Stimulated activated CD4-positive, alpha-beta T cell treated with anti-CD3 and anti-CD28 coated beads, Interleukin-4, amount 100 ng/mL, for 4 hours (primary cell): Measurements from ENCODE around the gene ANAPC16.
"Not testable (repeated sequence)": the region's sequence is repeated elsewhere in the genome, so short reads cannot be mapped to it uniquely, and the experiment has no call there.

Experiments used
- DNase-seq, 2 experiments: peaks; one replicate each; pipeline ENCODE4 v3.0.0-alpha.2; 2020

ANAPC16 gene

GRCh38 chr10:72245949-72246525, 30.2 kb downstream of the ANAPC16 start:
- no peak for DNase-seq

- peak; percentile 51 to 59 for DNase-seq
Observed at GRCh38 chr10:72248468-72249151, 32.8 kb downstream of the ANAPC16 start.

GRCh38 chr10:72249176-72249862, 33.5 kb downstream of the ANAPC16 start:
- not testable (repeated sequence) for DNase-seq

- DNase-seq = no peak
Observed at GRCh38 chr10:72250666-72251065, 34.9 kb downstream of the ANAPC16 start.

- DNase-seq = no peak
Observed at GRCh38 chr10:72251635-72252034, 35.8 kb downstream of the ANAPC16 start.

- no peak for DNase-seq
Observed at GRCh38 chr10:72252972-72253371, 37.2 kb downstream of the ANAPC16 start.

- no peak for DNase-seq
Observed at GRCh38 chr10:72253578-72253977, 37.8 kb downstream of the ANAPC16 start.

- no peak for DNase-seq
Observed at GRCh38 chr10:72254813-72255568, 39.2 kb downstream of the ANAPC16 start.

- DNase-seq = no peak
Observed at GRCh38 chr10:72255977-72256729, 40.3 kb downstream of the ANAPC16 start.

GRCh38 chr10:72257051-72257892, 41.5 kb downstream of the ANAPC16 start:
- DNase-seq = no peak

- no peak for DNase-seq
Observed at GRCh38 chr10:72258617-72259016, 42.8 kb downstream of the ANAPC16 start.

GRCh38 chr10:72259491-72260238, 43.9 kb downstream of the ANAPC16 start:
- no peak for DNase-seq

- peak; percentile 73 to 75 for DNase-seq
Observed at GRCh38 chr10:72260239-72260975, 44.6 kb downstream of the ANAPC16 start.

GRCh38 chr10:72260976-72261783, 45.4 kb downstream of the ANAPC16 start:
- DNase-seq = peak in 1 of 2 experiments; percentile 40

- DNase-seq = no peak
Observed at GRCh38 chr10:72261784-72262404, 46.1 kb downstream of the ANAPC16 start.

GRCh38 chr10:72263613-72264241, 47.9 kb downstream of the ANAPC16 start:
- no peak for DNase-seq

GRCh38 chr10:72264536-72264935, 48.7 kb downstream of the ANAPC16 start:
- DNase-seq = no peak

GRCh38 chr10:72265508-72265907, 49.7 kb downstream of the ANAPC16 start:
- DNase-seq = no peak
